Activated CD8-positive, alpha-beta memory T cell treated with anti-CD3 and anti-CD28 coated beads, Interleukin-2, amount 50 U/mL, for 1 hour (primary cell): ENCODE measurements around the gene RIBC2.
"Not testable (repeated sequence)": the region's sequence is repeated elsewhere in the genome, so short reads cannot be mapped to it uniquely, and the experiment has no call there.

Experiments
- DNase-seq: peaks from one replicate; pipeline ENCODE4 v3.0.0-alpha.2; 2020; ENCODE audit errors: extremely low read depth

Gene RIBC2

DNA sequence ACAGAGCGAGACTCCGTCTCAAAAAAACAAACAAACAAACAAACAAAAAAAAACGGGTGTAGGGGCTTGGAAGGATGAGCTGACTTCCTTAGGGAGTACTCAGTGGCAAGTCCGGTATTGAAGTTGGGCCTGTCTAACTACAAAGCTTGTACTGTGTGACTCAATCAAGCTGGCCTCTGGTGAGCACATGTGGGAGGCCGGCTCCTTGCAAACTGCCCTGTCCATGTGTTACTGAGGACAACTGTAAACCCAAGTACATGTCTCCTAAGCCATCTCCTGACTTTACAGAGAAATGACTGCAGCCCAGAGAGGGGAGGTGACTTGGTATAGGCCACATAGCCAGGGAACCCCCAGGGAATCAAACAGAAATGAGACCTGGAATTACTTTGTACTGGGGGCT lies 11.6 kb downstream of the RIBC2 start:
- no peak for DNase-seq

DNA sequence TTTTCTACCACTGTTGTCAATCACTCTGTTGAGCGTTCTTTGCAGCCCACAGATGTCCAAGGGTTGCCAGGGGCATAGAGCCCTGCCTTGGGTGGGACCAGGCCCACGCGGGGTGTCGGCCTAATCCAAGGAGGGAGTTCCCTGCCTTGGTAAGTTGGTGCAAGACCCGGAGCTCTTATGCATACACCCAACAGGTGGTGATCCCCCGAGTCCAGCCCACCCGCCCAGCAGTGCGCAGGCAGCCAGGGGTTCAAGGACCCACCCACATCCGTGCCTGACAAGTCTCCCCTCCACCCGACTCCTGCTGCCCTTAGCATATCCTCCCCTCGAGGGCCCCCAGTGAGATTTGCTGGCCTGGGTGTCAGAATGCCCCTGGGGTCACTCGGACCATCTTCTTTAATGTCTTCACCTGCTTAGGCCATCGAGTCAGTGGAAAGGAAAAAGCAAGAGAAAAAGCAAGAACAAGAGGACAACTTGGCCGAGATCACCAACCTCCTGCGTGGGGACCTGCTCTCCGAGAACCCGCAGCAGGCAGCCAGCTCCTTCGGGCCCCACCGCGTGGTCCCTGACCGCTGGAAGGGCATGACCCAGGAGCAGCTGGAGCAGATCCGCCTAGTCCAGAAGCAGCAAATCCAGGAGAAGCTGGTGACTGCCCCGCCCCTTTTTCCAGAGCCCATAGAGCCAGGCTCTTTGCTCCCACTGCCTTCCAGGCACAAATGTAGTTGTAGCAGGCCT lies 12.2 kb downstream of the RIBC2 start:
- no peak for DNase-seq

DNA sequence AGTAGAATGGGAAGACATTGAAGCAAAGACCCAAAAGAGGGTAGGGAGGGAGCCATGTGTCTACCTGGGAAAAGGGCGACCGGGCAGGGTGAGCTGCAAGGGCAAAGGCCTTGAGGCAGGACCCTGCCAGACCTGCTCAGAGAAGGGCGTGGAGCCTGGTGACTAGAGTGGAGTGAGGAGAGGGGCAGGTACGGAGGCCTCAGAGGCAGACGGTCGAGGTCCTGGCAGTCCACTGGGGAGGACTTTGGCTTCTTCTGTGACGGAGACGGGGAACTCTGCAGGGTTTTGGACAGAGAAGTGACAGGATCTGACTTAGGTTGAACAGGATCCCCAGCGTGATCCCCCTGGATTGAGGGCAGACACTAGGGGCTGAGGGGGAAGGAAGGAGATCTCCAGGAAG lies 12.9 kb downstream of the RIBC2 start:
- DNase-seq, result no peak

DNA sequence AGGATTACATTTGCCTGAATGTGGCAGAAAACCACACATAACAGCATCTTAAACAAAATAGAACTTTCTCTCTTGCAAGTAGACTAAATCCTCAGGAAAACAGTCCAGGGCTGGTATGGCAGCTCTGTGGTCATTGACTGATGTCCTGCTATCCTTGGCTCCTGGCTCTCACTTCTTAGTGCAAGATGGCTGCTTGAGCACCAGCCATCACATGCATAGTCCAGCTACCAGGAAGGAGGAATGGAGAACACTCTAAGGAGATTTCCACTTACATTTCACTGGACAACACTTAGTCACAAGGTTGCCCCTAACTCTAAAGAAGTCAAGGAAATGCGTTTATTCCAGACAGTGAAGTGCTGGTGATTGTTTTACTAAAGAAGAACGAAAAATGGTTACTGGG lies 13.6 kb downstream of the RIBC2 start:
- DNase-seq, result no peak

DNA sequence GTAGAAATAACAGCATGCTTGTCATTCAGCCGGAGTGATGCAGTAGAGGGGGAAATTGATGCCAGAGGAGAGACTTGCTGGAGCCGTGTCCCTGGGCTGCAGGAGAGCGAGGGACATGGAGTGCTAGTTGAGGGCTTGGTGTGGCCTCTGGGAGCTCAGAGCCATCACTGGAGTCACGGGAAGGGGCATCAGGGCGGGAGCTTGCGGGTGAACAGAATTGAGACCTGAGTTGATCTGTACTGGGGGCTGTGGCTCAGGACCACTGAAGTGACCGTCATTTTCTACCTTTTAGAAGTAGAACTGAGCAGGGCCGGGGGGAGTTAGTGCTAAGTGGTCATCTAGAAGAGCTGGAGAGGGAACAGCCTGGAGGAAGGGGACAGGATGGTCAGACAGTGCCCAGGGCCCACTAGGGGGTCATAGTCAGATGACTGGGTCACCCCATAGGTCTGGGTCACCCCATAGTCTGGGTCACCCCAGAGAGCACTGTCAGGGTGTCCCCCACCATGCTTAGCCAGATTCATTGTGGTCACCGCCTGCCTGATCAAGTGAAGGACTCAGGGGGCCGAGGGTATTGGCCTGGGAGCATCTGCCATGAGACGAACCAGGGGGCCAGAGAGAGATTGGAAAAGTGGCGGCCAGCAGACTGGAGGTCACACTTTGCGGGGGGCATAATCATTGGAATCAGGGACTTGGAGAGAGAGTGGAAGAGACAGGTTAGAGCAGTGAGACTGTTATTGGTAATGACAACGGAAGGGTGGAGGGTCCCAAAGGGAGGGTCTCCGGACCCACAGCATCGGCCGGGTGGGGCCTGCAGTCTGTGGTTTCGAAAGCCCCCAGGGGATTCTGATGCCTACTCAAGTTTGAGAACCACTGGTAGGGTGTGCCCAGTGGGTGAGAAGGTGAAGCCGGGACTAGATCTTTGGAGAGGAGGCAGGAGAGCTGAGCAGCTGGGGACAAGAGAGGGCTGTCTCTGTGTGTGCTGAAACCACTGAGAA lies 15.2 kb downstream of the RIBC2 start:
- no peak for DNase-seq

DNA sequence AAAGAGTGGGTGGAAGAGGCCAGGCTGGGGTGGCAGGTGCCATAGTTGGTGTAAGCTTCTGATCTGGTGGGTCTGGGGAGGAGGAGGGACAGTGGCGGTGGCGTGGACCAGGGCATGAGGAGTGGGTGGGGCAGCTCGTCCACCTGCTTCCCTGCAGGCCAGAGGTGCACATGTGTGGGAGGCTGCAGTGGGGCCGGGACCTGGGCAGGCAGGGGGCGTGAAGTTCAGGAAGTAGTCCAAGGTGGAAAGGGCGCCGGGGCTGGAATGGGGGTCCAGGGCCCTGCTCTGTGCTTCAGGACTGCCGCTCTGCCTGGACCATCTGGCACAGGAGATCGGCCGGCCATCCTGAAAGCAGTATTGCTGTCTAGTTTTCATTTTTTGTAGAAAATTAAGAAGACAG lies 15.9 kb downstream of the RIBC2 start:
- DNase-seq, result no peak

DNA sequence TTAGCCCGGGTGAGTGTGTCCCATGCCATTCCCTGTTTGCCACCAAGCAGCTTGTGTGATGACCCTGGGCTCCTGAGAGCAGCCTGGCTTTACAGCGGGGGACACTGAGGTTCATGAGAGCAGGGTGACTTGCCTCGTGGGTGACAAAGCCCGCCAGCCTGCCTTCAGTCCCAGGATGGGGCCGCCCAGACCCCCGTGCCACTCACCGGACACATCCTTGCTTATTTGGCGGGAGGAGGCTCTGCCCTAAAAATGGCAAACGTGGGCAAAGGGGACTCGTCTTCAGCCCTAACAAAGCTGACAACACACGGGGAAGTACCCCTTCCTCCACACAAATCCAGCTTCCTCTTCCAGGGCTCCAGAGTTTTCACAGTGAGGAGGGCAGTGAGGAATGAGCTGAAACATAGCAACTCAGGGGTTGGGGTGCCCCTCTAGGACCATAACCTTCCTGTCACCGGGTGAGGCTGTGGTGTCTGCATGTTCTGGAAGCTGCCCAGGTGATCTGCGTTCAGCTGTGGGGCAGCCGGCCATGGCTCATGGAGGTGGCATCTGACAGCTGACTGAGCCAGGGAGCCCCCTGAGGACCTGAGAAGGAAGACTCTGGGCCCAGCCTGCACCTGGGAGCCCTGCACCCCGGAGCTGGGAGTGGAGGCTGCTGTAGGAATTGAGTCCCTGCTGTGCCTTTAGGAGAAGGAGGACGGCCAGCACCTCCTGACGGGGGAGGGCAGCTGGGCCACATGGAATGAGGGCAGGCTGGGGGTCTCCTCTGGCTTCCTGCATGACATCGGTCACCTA lies 16.7 kb downstream of the RIBC2 start:
- DNase-seq, result no peak

DNA sequence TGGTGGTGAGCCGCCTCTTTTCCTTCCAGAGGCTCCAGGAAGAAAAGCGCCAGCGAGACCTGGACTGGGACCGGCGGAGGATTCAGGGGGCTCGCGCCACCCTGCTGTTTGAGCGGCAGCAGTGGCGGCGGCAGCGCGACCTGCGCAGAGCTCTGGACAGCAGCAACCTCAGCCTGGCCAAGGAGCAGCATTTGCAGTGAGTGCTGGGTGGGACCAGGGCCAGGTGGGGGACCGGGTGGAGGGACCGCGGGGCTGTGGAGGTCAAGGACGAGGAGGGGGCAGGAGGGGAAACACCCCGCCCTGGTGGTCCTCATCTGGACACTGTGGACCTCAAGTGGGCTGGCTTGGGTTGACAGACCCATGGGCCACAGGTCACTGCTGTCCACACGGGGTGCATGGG lies 17.4 kb downstream of the RIBC2 start:
- no peak for DNase-seq

DNA sequence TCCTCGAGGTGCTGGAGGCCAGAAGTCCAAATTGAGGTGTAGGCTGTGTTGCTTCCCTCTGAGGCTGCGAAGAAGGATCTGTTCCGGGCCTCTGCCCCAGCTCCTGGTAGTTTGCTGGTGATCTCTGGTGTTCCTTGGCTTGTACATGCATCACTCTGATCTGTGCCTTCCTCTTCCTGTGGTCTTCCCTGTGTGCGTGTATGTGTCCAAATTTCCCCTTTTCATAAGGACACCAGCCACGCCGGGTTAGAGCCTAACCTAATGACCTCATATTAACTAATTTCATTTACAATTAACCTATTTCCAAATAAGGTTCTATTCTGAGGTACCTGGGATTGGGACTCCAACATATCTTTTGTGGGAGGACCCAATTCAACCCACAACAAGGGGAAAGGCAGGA lies 21.5 kb downstream of the RIBC2 start:
- no peak for DNase-seq

DNA sequence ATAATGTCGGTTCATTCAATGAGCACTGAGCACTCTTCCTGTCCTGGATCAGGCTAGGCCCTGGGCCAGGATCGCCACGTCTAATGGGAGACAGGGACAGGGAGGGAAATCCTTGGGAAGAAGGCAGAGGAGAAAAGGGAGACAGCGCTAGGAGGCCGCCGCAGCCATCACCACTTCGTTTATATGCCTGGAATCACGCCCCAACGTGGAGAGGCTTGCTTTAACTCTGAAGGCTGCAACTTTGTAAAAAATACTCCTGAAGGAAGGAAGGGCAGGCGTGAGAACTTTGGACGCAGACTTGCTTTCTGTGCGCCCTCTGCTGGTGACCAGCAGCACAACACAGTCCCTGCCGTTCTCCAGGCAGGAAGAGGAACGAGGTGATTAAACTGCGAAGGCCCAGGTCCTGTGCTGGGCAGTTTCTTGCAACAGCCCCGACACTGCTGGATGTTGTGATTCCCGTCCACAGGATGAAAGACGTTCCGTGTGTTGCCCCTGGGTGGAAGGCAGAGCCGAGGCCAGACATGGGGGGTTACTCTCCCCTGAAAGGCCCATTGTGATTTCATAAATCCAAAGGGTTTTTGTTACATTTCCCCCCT lies 22.1 kb downstream of the RIBC2 start:
- peak; percentile 48 for DNase-seq

DNA sequence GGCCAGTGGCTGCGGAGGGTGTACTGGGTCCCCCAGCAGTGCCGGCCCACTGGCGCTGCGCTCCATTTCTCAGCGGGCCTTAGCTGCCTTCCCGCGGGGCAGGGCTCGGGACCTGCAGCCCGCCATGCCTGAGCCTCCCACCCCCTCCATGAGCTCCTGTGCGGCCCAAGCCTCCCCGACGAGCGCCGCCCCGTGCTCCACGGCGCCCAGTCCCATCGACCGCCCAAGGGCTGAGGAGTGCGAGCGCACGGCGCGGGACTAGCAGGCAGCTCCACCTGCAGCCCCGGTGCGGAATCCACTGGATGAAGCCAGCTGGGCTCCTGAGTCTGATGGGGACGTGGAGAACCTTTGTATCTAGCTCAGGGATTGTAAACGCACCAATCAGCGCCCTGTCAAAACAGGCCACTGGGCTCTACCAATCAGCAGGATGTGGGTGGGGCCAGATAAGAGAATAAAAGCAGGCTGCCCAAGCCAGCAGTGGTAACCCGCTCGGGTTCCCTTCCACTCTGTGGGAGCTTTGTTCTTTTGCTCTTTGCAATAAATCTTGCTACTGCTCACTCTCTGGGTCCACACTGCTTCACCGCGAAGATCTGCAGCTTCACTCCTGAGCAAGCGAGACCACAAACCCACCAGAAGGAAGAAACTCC lies 23.5 kb downstream of the RIBC2 start:
- DNase-seq, result not testable (repeated sequence)

DNA sequence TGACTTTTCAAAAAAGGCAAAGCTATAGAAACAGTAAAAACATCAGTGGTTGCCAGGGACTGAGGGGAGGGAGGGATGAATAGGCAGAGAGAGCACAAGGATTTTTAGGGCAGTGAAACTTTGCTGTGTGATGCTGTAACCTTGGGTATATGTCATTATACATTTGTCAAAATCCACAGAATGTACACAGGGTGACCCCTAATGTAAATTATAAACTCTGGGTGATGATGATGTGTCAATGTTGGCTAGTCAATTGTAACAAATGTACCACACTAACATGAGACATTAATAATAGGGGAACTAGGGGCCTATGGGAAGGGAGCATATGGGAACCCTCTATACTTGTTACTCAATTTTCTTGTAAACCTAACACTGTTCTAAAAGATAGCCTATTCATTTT lies 24.8 kb downstream of the RIBC2 start:
- DNase-seq, result no peak

DNA sequence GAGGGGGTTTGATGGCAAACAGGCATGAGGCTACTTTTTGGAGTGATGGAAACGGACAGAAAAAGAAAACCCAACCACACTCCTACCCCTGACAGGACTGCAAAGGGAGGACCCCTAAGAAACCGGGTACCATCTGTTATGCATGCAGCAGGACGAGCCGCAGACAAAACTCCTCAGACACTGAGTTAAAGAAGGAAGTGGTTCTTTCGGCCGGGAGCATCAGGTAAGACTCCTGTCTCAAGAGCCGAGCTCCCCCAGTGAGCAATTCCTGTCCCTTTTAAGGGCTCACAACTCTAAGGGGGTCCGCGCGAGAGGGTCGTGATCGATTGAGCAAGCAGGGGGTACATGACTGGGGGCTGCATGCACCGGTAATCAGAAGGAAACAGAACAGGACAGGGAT lies 27.2 kb downstream of the RIBC2 start:
- DNase-seq, result not testable (repeated sequence)

DNA sequence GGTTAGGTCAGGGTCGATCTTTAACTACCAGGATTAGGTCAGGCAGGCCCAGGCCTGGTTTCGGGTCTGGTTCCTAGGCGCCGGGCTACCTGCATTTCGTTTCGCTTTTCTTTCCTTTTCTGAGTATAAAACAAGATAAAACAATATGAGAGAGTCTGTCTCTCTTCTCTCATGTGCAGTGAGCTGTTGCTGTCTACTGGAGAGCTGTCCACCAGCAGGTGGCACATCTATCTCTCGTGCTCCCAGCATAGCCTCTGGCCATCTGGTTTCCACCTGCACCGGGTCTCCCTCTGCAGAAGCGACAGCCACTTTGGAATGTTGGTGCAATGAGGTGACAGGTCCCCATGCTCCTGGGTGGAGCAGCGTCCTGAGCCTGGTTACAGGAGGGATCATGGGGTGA lies 27.6 kb downstream of the RIBC2 start:
- DNase-seq, result no peak

DNA sequence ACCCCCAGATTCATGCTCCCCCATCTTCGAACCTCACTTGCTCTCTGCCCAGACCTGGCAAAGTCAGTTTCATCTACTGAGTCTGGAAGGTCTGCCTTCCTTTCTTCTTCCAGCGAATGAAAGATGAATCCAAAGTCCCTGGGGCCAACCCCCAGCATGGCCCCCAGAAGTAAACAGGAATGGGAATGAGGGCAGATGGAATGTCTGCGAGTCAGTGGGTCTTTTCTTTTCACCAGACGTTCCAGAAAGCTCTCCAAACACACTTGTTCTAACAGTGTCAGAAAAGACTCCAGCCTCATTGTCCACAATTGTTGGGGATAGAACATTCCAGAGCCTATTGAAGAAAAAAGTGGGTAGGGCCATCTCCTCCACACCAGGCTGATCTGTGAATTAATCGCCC lies 28.6 kb downstream of the RIBC2 start:
- no peak for DNase-seq

DNA sequence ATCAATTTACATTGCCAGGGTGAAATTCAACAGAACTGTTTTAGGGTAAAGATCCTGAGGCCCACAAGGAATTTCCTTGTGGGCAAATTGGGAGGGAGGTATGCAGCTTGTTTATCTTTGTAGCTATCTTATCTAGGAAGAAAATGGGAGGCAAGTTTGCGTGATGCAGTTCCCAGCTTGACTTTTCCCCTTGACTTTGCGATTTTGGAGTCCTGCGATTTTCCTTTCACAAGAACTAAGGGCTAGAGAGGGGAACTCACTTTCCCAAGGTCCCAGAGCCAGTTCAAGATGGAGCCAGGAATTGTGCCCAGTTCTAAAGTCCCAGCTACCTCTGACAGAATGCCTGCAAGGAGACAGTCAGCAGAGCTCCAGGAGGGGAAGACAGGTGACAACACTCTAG lies 30.7 kb downstream of the RIBC2 start:
- no peak for DNase-seq

DNA sequence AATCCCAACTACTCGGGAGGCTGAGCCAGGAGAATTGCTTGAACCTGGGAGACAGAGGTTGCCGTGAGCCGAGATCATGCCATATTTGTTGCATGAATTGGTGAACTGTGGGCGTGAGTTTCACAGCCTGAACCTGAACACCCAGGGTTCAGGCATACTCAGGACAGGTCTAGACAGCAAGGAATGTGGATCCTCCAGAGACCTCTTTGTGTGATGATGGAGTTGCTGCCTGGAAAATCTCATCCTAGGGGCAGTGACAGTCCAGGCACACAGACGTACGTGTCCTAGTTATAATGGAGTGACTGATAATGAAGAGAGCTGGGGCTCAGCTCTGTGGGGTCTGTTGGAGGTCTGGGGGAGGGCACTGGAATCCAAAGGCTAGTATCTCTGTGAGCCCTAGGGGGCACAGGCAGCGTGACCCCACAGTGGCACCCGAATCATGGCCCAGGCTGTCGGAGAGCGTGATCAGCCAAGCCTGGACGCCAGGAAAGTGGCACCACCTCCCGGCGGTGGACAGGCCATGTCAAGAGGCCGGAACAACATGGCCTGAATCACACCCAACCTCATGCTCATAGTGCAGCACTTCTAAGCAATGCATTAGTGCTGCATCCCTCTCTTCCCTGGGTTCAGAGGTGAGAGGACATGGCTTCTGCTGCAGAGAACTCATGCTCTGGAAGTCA lies 31.7 kb downstream of the RIBC2 start:
- DNase-seq, result no peak

DNA sequence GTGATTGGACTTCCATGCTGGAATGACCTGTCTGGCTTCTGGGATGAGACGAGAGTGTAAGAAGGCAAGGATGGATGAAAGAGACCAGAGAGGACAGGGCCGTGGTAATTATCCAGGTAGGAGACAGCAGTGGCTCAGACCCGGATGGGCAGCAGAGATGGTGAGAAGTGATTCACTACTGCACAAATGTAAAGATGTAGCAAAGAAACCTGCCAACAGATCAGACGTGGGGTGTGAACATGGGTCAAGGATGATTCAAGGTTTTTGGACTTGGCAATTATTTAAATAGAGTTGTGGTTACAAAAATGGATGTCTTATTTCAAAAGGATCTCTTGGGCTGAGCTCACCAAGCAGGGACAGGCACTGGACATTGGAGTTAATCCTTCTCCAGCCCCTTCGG lies 32.7 kb downstream of the RIBC2 start:
- no peak for DNase-seq

DNA sequence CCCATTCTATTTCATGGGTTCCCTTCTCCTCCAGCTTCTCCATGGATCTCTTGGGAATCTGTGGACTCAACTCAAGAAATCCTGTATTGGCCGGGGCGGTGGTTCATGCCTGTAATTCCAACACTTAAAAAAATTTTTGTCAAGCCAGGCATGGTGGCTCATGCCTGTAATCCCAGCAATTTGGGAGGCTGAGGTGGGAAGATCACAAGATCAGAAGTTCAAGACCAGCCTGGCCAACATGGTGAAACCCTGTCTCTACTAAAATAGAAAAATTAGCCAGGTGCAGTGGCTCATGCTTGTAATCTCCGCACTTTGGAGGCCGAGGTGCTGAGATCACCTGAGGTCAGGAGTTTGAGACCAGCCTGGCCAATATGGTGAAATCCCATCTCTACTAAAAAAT lies 34.1 kb downstream of the RIBC2 start:
- not testable (repeated sequence) for DNase-seq

DNA sequence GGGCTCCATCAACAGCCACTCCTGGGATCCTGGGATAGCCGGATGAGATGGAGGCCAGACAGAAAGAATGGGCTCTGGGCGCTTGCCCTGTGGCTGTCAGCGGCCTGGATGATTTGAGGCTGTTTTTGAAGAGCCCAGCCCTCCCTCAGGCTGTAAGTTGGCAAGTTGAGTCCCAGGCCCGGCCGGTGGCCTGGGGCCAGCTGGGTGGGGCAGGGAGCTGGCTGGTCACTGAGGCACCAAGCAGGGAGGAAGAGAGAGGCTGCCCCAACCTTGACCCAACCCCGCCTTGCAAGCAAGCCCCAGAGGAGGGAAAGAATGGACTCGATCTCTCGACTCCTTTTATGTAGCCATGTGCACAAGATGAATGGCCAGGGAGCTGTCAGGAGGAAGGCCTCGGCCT lies 34.9 kb downstream of the RIBC2 start:
- no peak for DNase-seq

DNA sequence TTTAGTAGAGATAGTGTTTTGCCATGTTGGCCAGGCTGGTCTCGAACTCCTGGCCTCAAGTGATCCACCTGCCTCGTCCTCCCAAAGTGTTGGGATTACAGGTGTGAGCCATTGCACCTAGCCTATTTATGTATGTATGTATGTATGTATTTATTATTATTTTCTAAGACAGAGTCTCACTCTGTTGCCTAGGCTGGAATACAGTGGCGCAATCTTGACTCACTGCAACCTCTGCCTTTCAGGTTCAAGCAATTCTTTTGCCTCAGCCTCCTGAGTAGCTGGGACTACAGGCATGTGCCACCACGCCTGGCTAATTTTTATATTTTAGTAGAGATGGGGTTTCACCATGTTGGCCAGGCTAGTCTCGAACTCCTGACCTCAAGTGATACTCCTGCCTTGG lies 35.9 kb downstream of the RIBC2 start:
- DNase-seq, result not testable (repeated sequence)
